Measurements from ENCODE around the gene RFLNA.
"Not testable (repeated sequence)": the region's sequence is repeated elsewhere in the genome, so short reads cannot be mapped to it uniquely, and the experiment has no call there.

Gene RFLNA

DNA sequence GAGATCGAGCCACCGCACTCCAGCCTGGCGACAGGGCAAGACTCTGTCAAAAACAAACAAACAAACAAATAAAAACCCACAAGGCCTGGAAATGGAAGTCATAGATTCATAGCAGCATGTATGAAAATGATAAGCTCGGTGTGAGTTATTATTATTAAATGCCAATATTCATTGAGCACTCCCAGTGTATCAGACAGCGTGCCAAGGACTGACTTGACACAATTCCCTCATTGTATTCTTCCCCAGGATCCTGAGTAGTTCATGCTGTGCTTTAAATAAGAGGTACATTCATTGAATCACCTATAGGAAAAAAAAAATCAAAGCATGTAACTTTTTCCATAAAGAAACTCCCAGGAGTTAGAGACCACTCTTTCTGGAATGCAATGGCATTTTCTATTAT is 12.6 kb upstream of the RFLNA start:
- no peak for FAIRE-seq
- DNase-seq (ENCODE audit: low spot score), result no peak

DNA sequence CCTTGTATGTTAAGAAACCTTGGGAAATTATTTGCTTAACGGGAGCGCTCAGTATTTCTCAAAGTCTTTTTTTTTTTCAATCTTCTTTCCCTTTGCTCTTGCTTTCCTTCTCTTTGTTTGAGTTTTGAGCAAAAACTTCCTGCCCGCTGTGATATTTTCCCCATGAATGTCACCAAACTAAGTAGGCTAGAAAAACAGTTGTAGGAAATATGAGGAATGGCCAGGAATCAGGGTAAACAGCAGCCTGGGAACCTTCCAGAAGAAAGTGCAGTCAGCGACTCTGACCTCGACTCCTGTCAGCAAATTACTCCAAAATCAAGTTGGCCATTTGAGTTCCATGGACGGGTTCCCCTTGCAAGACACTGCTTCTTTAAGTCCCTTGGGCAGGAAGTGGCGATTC is 11.6 kb upstream of the RFLNA start:
- DNase-seq (ENCODE audit: low spot score) (no peak), FAIRE-seq (no peak)

DNA sequence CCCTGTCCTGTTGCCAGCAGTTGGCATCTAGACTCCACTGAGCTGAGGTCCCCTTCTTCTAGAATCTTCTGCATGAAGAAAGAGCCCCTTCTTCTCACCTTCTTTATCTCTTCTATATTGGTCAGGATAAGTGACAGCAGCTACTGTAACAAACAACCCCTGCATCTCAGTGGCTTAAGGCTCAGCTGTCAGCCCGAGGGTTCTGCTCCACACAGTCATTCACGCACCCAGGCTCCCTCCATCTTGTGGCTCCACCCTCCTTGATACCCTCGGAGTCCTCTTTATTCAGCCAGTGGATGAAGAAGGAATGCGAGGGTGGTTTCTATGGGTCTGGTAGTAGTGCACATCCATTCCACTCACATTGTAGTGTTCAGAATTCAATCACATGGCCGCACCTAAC is 10.5 kb upstream of the RFLNA start:
- no peak for DNase-seq (ENCODE audit: low spot score)
- FAIRE-seq, result no peak

DNA sequence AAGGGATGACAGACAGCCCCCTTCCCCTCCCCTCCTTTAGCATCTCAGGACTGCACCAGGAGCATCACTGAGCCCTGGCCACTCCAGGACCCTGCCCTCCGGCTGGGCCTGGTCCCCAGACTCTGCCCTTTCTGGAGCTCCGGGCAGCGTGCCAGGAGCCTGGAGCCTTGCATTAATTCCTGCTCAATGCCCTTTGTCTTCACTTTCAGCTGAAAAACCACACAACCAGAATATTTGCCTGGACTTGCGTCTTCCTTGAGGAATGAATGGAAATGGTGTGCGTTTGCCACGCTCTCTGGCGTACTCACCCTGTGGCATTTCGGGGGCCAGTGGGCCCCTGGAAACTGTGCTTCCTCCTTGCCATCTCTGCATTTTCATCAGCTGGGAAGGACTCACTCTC is 8.5 kb upstream of the RFLNA start:
- DNase-seq (ENCODE audit: low spot score) (no peak), FAIRE-seq (no peak)

DNA sequence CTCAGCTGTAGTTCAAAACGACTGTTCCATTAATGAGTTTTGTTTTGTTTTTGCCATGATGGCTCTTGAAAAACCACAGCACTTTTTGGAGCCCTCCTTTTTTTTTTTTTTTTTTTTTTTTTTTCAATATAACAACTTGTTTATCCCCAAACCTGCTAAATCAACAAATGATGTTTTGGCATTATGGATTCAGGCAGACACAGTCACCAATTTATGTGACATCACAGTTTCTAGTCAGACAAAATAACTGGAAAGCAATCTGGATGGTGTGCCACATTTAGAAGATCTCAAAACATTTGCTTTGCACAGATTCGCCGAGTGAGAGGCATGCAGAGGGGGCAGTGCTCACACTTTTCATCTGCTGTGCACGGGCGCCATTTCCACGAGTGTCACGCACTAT is 7.9 kb upstream of the RFLNA start:
- FAIRE-seq (no peak), DNase-seq (ENCODE audit: low spot score) (no peak)

DNA sequence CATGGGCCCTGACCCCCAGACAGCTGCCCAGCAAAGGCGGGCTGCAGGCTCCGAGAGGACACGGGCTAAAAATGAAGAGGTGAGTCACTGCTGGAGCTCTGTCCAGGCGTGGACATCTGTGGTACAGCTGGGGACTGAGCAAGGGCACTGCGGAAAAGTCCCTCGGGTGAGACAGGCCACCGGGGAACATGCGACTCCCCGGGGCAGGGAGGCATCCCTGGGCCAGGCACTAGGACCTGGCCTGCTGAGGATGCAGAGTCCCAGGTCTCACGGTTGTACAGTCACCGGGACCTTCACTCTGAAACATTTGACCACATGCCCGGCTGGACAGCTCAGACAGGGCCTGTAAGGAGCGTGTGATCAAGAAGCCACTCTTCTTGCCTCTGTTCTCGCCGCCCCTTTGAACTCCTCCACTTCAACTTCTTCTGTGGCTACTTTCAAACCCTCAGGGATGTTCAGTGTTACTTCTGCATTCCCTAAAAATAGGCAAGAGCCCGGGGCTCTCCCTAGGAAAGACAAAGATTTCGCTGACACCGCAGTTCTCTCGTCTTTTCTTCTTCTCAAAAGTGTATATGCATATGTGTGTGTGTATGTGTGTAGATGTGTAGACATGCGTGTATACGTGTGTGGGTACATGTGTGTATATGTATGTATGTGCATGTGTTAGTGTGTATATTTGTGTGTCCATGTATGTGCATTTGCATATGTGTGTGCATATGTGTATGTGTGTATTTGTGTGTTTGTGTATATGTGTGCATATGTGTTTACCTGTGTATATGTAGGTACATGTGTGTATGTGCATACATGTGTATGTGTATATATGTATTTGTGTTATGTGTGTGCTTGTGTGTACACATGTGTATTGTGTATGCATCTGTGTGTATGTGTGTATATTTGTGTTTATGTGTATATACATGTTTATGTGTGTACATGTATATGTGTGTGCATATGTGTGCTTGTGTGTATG is 5.0 kb upstream of the RFLNA start:
- no peak for DNase-seq (ENCODE audit: low spot score)
- FAIRE-seq, result peak; percentile 87

DNA sequence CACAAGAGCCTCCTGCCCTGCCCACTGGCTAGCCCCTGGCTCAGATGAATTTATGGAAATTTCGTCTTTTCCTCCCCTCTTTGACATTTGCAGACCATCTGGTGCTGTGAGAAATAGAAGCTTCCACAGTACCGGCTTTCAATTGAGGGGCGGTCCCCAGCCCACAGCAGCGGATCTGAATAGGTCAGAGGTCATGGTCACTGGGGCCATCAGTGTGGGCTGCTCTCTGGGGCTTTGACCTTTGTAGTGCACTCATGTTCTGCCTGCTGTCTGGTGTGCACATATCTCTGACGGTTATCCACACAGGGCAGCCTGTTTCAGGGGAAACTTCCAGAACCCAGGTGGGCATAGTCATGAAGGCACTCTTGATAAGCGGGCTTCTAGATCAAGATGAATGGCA is 2.5 kb upstream of the RFLNA start:
- no peak for FAIRE-seq

DNA sequence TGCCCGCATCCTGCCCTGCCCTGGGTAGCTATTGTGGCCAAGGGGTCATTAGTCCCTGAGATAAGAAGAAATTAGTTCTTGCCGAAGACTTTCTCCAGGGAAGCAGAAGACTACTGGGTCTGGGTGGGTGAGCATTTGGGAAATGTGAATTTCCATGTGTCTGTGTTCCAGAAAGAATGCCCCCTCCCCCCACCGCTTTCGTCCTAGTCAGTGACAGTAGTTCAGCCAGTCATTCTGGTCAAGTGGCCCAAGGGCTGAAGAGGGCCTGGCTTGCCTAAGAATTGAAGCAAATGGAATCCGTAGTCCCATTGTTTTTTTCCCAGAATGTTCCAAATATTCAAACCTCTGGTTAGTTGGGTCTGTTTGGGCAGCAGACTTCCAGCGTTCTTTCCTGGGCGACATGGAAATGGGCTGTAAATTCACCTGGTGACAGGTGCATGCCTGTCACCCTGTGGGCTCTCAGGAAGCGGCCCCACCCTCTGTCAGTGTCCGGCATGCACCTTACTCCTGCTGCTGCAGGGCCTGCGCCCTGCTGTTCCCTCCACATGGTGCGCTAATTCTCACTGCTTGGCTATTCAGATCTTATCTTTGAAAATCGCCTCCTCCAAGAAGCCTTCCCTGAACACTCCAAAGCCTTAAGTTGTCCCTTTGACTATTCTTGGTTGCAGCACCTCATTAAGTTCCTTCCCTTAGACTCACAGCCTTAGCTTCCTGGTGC is 1.4 kb upstream of the RFLNA start:
- FAIRE-seq (no peak), DNase-seq (ENCODE audit: low spot score) (no peak)

More for the DNA sequence above, 2.5 kb upstream of the RFLNA start:
- no peak for DNase-seq (ENCODE audit: low spot score)

DNA sequence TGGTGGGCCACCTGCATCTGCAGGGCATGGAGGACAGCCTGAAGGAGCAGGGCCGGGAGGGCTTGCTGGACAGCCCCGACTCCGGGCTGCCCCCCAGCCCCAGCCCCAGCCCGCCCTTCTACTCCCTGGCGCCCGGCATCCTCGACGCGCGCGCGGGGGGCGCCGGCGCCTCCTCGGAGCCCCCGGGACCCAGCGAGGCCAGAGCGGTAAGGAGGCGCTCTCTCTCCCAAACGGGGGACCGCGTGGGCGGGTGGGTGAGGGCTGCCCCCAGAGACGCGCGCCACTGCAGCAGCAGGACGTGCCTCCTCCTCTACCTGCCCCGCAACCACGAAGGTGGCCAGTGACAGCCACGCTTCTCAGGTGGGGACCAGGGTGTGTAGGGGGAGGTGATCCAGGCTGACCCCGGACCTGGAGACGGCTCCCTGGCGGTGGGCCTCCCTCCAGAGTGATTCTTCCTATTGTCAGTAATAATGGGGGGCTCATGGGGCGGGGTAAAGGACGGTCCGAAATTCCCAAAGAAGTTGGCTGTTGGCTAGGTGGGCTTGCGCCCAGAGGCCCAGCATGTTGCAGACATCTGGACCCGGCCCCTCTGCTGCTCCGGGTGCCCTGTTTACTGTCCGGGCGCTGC is 652 bp downstream of the RFLNA start:
- FAIRE-seq, result no peak
- no peak for DNase-seq (ENCODE audit: low spot score)

DNA sequence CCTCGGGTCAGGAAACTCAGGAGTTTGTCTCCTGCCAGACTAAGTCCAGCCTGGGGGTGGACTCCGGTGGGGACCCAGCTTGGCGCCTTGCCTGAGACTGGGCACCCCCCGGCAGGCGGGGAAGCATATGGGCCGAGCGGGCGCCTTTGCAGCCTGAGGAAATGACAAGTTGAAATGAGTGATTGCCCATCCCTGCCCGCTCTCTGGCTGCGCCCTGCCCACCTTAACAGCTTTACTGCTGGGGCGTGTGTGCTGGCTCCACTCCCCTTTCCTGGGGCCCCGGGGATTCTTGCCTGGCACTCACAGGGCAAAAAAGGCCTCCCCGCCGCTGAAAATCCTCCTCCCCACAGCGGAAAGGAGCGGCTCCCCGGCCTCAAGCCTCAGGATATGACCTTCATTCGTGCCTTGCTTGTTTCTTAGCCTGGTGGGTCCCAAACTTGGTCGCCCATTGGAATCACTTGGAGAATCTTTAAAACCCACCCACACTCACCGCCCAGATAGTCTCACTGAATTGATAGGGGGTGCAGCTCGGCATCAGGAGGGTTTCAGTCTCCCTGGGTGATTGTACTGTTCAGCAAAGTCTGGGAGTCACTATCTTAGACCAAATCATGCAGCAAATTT is 1.5 kb downstream of the RFLNA start:
- no peak for DNase-seq (ENCODE audit: low spot score)
- FAIRE-seq, result no peak

DNA sequence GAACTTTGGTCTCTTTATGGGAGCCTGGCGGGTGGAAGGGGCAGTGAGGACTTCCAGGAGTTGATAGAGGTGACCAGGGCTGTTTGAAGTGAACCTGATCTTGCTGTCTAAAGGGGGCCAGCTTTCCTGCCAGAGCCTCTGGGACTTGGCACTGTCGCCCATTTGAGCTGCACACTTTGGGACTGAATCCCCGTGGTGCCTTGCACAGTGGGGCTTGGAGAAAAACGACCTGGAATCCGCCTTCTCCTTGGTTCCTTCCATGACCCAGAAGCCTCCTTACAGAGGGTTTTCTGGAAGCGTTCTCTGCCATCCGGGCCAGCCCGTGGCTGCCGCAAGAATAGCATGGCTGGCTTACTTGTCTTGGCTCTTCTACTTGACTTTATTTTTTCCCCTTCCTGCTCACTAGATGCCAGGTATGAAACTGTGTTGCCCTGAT is 2.0 kb downstream of the RFLNA start:
- no peak for FAIRE-seq
- no peak for DNase-seq (ENCODE audit: low spot score)

DNA sequence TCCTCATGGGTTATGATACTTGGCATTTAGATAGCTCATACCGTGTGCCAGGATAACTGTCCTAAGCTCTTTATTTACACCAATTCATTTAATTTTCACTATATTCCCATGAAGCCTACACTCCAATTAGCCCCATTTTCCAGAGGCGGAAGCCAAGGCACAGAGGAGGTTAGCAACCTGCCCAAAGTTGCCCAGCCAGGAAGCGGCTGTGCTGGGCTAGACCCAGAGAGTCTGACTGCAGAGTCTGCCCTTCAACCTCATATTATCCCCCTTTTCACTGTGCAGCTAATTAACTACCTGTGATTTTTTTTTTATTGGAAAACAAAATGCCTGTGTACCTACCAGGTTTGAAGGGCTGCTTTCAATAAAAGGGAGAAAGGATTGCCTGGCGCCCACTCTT is 2.5 kb downstream of the RFLNA start:
- DNase-seq (ENCODE audit: low spot score), result no peak
- FAIRE-seq, result no peak

DNA sequence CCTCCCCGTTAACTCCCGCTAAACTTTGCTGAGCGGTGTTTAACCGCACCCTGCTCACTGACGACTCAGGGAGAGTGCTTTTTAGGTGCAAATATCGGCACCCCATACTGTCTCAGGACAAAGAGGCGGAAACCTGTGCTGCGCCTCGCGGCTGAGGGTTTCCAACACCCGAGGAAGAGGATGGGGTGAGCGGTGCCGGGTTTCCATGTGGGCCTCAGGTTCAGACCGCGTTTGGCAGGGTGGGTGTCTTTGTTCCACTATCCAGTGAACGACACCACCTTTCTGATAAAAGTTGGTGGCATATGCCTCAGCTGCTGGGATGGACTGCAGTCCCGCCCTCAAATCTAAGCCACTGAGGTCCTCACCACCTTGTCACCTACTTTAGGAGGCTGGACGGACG is 3.0 kb downstream of the RFLNA start:
- no peak for DNase-seq (ENCODE audit: low spot score)
- FAIRE-seq, result no peak

DNA sequence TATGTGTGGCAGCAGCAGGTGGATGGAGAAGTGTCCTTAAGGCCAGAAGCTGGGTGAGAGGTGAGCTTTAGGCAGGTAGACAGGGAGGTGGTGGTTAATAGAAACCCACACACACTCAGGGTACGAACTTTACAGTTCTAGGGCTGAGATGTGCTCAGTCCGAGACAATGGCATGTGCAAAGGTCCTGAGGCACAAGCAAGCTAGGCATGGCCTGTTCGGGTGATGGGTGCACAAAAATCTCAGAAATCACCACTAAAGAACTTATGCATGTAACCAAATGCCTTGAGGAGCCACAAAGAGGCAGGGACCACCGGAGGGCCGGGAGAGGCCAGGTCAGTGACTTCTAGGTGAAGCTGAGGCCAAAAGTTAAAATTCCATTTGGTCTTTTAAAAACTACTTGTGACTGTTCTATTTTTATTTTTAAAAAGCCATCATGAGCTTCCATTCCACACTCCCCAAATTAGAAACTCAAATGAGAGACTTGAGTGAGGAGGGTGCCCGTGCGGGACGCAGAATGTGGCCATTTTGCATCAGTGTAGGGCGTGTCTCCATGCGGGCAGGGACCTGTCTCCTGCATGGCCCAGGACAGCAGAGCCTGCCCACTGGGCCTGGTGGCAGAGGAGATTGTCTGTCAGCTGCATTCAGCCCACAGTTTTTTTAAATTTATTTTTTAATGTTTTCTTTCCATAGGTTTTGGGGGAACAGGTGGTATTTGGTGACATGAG is 4.0 kb downstream of the RFLNA start:
- FAIRE-seq (no peak), DNase-seq (ENCODE audit: low spot score) (no peak)

DNA sequence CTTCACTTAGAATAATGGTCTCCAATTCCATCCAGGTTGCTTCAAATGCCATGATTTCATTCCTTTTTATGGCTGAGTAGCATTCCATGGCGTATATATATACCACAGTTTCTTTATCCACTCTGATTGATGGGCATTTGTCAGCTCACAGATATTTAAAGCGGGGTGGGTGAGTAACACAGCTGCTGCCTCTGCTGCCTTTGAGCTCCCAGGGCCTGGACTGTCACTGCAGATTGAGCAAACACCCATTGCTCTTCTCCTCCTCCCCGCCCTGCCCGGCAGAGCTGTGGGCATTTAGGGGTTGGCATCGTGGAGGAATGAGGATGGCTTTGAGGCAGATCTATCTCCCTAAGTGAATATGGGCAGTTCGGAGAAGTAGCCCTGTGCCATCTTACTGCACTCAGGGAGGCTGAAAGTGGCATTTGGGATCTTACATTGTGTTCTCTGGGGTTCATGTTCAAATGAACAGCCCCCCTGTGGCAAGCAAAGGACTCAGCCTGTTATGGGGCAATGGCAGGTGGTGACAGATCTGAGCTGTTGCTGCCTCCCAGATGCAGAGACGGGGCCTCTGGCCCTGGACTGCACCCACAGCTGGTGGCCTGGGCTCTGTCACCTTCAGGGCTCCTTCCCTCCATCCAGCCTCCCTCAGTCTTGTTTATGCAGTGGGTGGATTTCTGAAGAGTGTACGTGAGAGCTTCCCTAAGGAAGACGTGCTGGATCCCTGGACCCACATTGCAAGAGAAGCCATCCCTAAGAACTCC is 4.9 kb downstream of the RFLNA start:
- DNase-seq (ENCODE audit: low spot score) (no peak), FAIRE-seq (no peak)

DNA sequence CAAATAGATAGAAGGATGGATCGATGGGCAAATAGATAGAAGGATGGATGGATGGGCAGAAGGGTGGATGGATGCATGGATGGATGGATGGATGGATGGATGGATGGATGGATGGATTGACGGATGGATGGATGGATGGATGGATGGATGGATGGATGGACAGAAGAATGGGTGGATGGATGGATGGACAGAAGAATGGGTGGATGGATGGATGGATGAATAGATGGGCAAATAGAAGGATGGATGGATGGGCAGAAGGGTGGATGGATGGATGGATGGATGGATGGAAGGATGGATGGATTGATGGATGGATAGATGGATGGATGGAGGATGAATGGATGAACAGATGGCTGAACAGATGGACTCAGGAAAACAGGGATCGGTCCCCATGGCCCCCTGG is 5.8 kb downstream of the RFLNA start:
- FAIRE-seq, result peak; percentile 86
- not testable (repeated sequence) for DNase-seq (ENCODE audit: low spot score)

DNA sequence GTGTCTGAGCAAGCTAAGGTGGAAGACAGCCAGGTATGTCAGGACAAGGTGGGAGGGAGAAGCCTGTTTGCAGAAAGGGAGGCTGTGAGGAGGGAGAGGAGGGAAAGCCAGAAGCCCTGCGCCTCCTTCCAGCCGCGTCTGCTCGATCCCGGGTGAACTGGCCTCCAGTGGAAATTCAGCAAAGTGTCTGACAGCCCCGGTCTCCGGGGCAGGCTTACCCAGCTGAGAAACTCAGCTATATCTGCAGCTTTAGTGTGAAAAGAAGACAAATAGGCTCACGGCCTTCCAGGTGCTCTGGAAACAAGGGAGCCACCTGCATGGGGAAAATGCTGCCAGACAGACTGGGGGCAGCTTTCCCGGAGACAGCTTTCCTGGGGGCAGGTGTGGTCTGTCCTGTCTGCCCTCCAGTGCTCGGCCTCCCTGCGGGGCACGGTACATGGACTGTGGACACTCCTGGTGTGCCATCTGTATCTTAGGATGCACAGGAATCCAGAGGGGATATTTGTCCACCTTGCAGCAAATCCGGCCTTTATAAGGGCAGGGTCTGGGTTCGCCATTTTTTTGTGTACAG is 6.3 kb downstream of the RFLNA start:
- DNase-seq (ENCODE audit: low spot score), result no peak

DNA sequence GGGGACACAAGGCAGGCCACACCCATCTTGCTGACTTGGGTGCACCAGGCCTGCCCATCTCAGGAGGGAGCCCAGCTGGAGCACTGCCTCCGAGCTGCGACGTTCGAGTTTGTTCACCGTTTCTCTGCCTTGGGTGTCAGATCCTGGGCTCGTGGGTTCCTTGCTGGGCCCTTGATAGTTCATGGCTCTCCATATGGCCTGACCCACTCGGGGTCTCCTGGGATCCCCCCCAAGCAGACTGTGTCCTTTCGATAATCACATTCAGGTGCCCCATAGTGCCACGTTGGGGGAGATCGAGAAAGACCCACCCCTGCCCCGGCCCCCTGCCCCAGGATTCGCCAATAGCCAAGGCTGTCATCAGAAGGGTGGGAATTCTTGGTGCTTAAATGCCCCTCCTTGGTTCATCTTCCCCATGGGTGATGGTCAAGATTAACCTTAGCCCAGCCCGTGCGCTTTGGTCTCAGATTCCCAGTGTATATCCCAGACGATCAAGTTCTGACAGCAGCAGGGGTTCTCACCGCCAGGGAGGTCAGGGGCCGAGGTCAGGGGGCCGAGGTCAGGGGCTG is 7.4 kb downstream of the RFLNA start:
- FAIRE-seq (no peak), DNase-seq (ENCODE audit: low spot score) (no peak)

More for the DNA sequence above, 6.3 kb downstream of the RFLNA start:
- FAIRE-seq, result no peak

DNA sequence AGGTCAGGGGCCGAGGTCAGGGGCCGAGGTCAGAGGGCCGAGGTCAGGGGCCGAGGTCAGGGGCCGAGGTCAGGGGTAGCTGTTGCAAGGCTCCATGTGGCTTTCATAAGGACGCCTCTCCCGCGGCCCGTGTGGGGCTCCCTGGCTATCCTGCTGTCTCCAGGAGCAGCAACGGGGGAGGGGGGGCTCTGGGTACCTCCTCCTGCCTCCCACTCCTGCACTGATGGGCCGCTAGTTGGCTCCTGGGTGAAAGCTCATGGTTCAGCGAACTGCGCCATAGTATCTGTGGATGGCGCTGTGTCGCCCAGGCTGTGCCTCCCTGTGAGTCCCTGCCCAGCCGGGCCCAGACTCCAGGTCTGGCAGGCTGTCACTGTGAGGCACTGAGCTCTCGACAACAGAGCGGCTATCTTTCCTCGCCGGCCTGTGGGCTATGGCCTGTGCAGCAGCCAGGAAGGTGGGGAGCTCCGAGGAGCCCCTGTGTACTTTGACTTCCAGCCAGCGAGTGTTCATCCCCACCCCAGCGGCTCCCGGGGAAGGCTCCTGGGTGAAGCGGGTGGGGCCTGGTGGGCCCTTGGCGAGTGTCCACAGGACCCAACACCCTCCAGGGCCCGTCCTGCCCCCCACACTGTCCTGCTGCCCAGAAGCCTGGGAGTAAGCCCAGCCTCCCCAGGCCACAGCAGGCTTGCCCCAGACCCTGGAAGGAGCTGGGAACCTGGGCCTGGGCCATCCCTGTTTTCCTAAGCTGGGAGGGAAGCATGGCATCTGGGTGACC is 8.1 kb downstream of the RFLNA start:
- DNase-seq (ENCODE audit: low spot score), result no peak

More for the DNA sequence above, 8.1 kb downstream of the RFLNA start:
- no peak for FAIRE-seq
